Keratinocyte (primary cell): ENCODE measurements around the gene CAPRIN2. TPM values are rescaled to one million over a fixed set of nuclear protein-coding genes. Genes with fewer than 3 reads are reported as not detected.

ENCODE experiments used
- DNase-seq: peaks from one replicate; pipeline ENCODE4 v3.0.0-alpha.2; 2011; ENCODE audit warnings: low read depth, missing footprints, low spot score
- FAIRE-seq: peaks from 2 replicates; lab custom pipeline; 2011; peaks lifted over from hg19 to GRCh38; lab: Jason Lieb, UNC
- H2AFZ ChIP-seq: 2 replicates; pipeline ENCODE4 v1.6.0; 2012; ENCODE audit warnings: low read length, control low read depth, inconsistent platforms; ENCODE audit not compliant: control insufficient read depth
- H3K27ac ChIP-seq: 2 replicates; pipeline ENCODE4 v1.5.1; 2011; ENCODE audit warnings: low read length; ENCODE audit not compliant: control insufficient read depth, insufficient read depth
- H3K27me3 ChIP-seq: 3 replicates; pipeline ENCODE4 v1.6.0; 2011; ENCODE audit warnings: low read length; ENCODE audit not compliant: control insufficient read depth, insufficient read depth; ENCODE audit errors: extremely low read depth
- H3K36me3 ChIP-seq, 2 experiments: 2 replicates in 1 of 2; 3 replicates in 1 of 2; pipeline ENCODE4 v1.5.1; 2011; ENCODE audit warnings: low read length in 2 of 2, mild to moderate bottlenecking in 1 of 2; ENCODE audit not compliant: control insufficient read depth in 2 of 2, insufficient read depth in 2 of 2; ENCODE audit errors: extremely low read depth in 1 of 2
- H3K4me1 ChIP-seq: 3 replicates; pipeline ENCODE4 v1.5.1; 2011; ENCODE audit warnings: low read length; ENCODE audit not compliant: control insufficient read depth, insufficient read depth; ENCODE audit errors: extremely low read depth
- H3K4me2 ChIP-seq: 3 replicates; pipeline ENCODE4 v1.6.0; 2011; ENCODE audit warnings: low read depth, low read length; ENCODE audit not compliant: control insufficient read depth, insufficient read depth; ENCODE audit errors: extremely low read depth
- H3K4me3 ChIP-seq, 3 experiments: fragments of 200-600 bp in 1 of 3; sonication (generic) in 1 of 3; 2 replicates in 2 of 3; 3 replicates in 1 of 3; pipeline ENCODE4 v1.5.1; 2011 to 2016; ENCODE audit warnings: low read length in 3 of 3, mild to moderate bottlenecking in 3 of 3, control low read depth in 2 of 3, inconsistent platforms in 1 of 3, low read depth in 1 of 3, mixed read lengths in 1 of 3, mixed run types in 1 of 3, moderate library complexity in 1 of 3; ENCODE audit not compliant: control insufficient read depth in 2 of 3, insufficient read depth in 2 of 3; ENCODE audit errors: extremely low read depth in 1 of 3
- H3K79me2 ChIP-seq: 2 replicates; pipeline ENCODE4 v1.6.0; 2012; ENCODE audit warnings: low read length; ENCODE audit not compliant: control insufficient read depth, insufficient read depth
- H3K9ac ChIP-seq: 3 replicates; pipeline ENCODE4 v1.6.0; 2011; ENCODE audit warnings: low read length; ENCODE audit not compliant: control insufficient read depth, insufficient read depth; ENCODE audit errors: extremely low read depth
- H3K9me1 ChIP-seq: 3 replicates; pipeline ENCODE4 v1.6.0; 2011; ENCODE audit warnings: low read length; ENCODE audit not compliant: control insufficient read depth, insufficient read depth; ENCODE audit errors: extremely low read depth
- H3K9me3 ChIP-seq: 2 replicates; pipeline ENCODE4 v1.5.1; 2012; ENCODE audit warnings: low read depth, low read length; ENCODE audit not compliant: control insufficient read depth
- H4K20me1 ChIP-seq: 3 replicates; pipeline ENCODE4 v1.6.0; 2011; ENCODE audit warnings: low read length; ENCODE audit not compliant: control insufficient read depth, insufficient read depth; ENCODE audit errors: extremely low read depth
- EZH2 ChIP-seq: IDR thresholded peaks from one replicate; pipeline ENCODE4 v1.6.1; 2012; ENCODE audit warnings: inconsistent platforms, mild to moderate bottlenecking, low read length, moderate library complexity
- dilution Hi-C: fragments of 300-500 bp; cut with MboI; formaldehyde crosslinking; loops from one replicate; pipeline ENCODE4 v1.7.0; 2020; ENCODE audit warnings: low sequenced_read_pairs; ENCODE audit not compliant: extremely low pct_ligation_motif_present
- polyA plus RNA-seq, 5 experiments: library from polyadenylated mRNA; depleted of rRNA in 3 of 5; stranded (reverse) in 3 of 5; stranded (forward) in 1 of 5; unstranded in 1 of 5; fragments of >200 nt; gene quantifications; 1 replicate in 1 of 5; 2 replicates in 3 of 5; 3 replicates in 1 of 5; pipeline versions ENCODE4 v1.2.1 to v1.2.3, GENCODE V29; 2011 to 2012; ENCODE audit warnings: missing spikeins in 2 of 5, low read depth in 1 of 5, low replicate concordance in 1 of 5
- TF ChIP-seq, protein P1 (sequence below), 3 experiments: IDR thresholded peaks in 1 of 3; conservative IDR thresholded peaks in 1 of 3; optimal IDR thresholded peaks in 1 of 3; 2 replicates in 2 of 3; 3 replicates in 1 of 3; pipeline versions ENCODE3 to v1.5.1; 2011; ENCODE audit warnings: low read length in 3 of 3, mild to moderate bottlenecking in 3 of 3, moderate library complexity in 2 of 3, control low read depth in 1 of 3, inconsistent platforms in 1 of 3; ENCODE audit not compliant: insufficient read depth in 2 of 3; ENCODE audit errors: extremely low read depth in 1 of 3

Gene CAPRIN2
- polyA plus RNA-seq, 1 donor (not counting 4 experiments of a cell fraction or from before 2014, with no cell fraction given): 32.4 TPM

GRCh38 chr12:30726647-30727046 lies 28.1 kb downstream of the CAPRIN2 start:
- no peaks in the 10 kb centered on the region for H4K20me1 ChIP-seq
- TF ChIP-seq, protein P1, sequence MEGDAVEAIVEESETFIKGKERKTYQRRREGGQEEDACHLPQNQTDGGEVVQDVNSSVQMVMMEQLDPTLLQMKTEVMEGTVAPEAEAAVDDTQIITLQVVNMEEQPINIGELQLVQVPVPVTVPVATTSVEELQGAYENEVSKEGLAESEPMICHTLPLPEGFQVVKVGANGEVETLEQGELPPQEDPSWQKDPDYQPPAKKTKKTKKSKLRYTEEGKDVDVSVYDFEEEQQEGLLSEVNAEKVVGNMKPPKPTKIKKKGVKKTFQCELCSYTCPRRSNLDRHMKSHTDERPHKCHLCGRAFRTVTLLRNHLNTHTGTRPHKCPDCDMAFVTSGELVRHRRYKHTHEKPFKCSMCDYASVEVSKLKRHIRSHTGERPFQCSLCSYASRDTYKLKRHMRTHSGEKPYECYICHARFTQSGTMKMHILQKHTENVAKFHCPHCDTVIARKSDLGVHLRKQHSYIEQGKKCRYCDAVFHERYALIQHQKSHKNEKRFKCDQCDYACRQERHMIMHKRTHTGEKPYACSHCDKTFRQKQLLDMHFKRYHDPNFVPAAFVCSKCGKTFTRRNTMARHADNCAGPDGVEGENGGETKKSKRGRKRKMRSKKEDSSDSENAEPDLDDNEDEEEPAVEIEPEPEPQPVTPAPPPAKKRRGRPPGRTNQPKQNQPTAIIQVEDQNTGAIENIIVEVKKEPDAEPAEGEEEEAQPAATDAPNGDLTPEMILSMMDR (optimal IDR thresholded peaks at IDR 0.05 in 1 of 3, IDR thresholded peaks at IDR 0.05 in 1 of 3, conservative IDR thresholded peaks at IDR 0.05 in 1 of 3; ENCODE audit: extremely low read depth in 1 of 3, insufficient read depth in 2 of 3, low read length in 3 of 3): no peak
- TF ChIP-seq EZH2: no peak
- H3K36me3 ChIP-seq: peaks cover 8 to 27% of the 10 kb centered on the region in 2 experiments
- H3K4me2 ChIP-seq: no peak overlapping the region
- no peak for DNase-seq
- dilution Hi-C loops: no loop called here
- no peaks in the 10 kb centered on the region for H3K9me3 ChIP-seq
- no peak overlapping the region for H3K27ac ChIP-seq
- H2AFZ ChIP-seq: no peak overlapping the region
- FAIRE-seq: no peak
- no peak overlapping the region for H3K4me3 ChIP-seq
- no peak overlapping the region for H3K9ac ChIP-seq
- H3K4me1 ChIP-seq: peaks cover 17% of the 10 kb centered on the region
- H3K79me2 ChIP-seq: peaks cover 6% of the 10 kb centered on the region
- no peaks in the 10 kb centered on the region for H3K9me1 ChIP-seq
- no peaks in the 10 kb centered on the region for H3K27me3 ChIP-seq

DNA sequence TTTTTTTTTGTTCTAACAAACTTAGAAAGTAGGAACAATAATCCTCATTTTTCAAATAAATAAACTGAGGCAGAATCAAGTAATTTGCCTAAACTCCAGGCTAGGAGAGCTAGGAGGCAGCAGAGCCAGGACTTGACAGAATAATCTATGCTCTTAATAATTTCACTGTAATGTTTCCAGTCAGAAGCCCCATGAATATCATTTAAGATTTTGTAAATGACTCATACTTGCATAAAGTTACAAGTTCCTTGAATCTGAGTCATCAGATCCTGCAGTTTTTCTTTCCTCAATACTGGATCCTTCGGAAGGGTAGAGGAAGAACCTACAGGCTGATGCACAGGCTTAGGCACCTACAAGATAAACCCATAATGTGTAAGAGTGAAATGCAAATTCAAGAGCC lies 29.0 kb downstream of the CAPRIN2 start:
- H2AFZ ChIP-seq: no peak overlapping the region
- no peaks in the 10 kb centered on the region for H3K9me1 ChIP-seq
- FAIRE-seq: peak; percentile 95
- H3K79me2 ChIP-seq: peaks cover 6% of the 10 kb centered on the region
- no peak overlapping the region for H3K4me3 ChIP-seq
- dilution Hi-C loops: no loop called here
- peak; percentile 38 for DNase-seq
- no peaks in the 10 kb centered on the region for H4K20me1 ChIP-seq
- H3K9ac ChIP-seq: no peak overlapping the region
- H3K4me1 ChIP-seq: peaks cover 17% of the 10 kb centered on the region
- H3K36me3 ChIP-seq: peaks cover 8 to 26% of the 10 kb centered on the region in 2 experiments
- peak overlapping the region; percentile 33 for H3K4me2 ChIP-seq
- H3K9me3 ChIP-seq: no peaks in the 10 kb centered on the region
- no peaks in the 10 kb centered on the region for H3K27me3 ChIP-seq
- H3K27ac ChIP-seq: peak overlapping the region; percentile 54
- TF ChIP-seq, protein P1 (optimal IDR thresholded peaks at IDR 0.05 in 1 of 3, IDR thresholded peaks at IDR 0.05 in 1 of 3, conservative IDR thresholded peaks at IDR 0.05 in 1 of 3; ENCODE audit: extremely low read depth in 1 of 3, insufficient read depth in 2 of 3, low read length in 3 of 3): no peak
- TF ChIP-seq EZH2: no peak
